MCF 10A (cell line): ENCODE data around the gene ANK2. TPM values are rescaled to one million over a fixed set of nuclear protein-coding genes. Genes with fewer than 3 reads are reported as not detected.

ENCODE experiments used
- Bru-seq: library from RNA; stranded (reverse); fragments of 400-500 nt; gene quantifications from one replicate; lab custom pipeline; 2021; lab: Mats Ljungman, UMichigan
- BruChase-seq, 2 experiments: library from RNA; stranded (reverse); fragments of 400-500 nt; gene quantifications; one replicate each; lab custom pipeline; 2021; lab: Mats Ljungman, UMichigan
- BruUV-seq: library from RNA; stranded (reverse); fragments of 400-500 nt; replicated peaks from 2 replicates; lab custom pipeline; 2021; lab: Mats Ljungman, UMichigan
- CTCF ChIA-PET: fragments of 300-600 bp; sonication (Branson Sonifier 250); formaldehyde crosslinking; extraction: SDS; loops from one replicate; lab custom pipeline; 2021; ENCODE audit warnings: antibody characterized with exemption, inconsistent platforms; lab: Yijun Ruan, JAX
- POLR2A ChIA-PET: fragments of 300-600, 350-650 bp; sonication (Branson Sonifier 250); formaldehyde crosslinking; extraction: SDS; loops from one replicate; lab custom pipeline; 2020; ENCODE audit warnings: antibody characterized with exemption, inconsistent platforms; lab: Yijun Ruan, JAX
- DNase-seq: peaks from one replicate; pipeline ENCODE4 v3.0.0-alpha.2; 2018; ENCODE audit not compliant: unreplicated experiment
- H3K27ac Mint-ChIP-seq: one replicate; pipeline ENCODE4 v1.8.0; 2022; ENCODE audit warnings: mild to moderate bottlenecking, low read depth, mixed read lengths; ENCODE audit not compliant: unreplicated experiment
- H3K27me3 Mint-ChIP-seq: one replicate; pipeline ENCODE4 v1.8.0; 2022; ENCODE audit warnings: mixed read lengths; ENCODE audit not compliant: insufficient read depth, unreplicated experiment
- H3K36me3 Mint-ChIP-seq: one replicate; pipeline ENCODE4 v1.8.0; 2022; ENCODE audit warnings: mild to moderate bottlenecking, moderate library complexity, mixed read lengths; ENCODE audit not compliant: insufficient read depth, unreplicated experiment
- H3K4me1 Mint-ChIP-seq: one replicate; pipeline ENCODE4 v1.8.0; 2022; ENCODE audit warnings: mixed read lengths; ENCODE audit not compliant: insufficient read depth, unreplicated experiment
- H3K4me3 Mint-ChIP-seq: one replicate; pipeline ENCODE4 v1.8.0; 2022; ENCODE audit warnings: mild to moderate bottlenecking, moderate library complexity, mixed read lengths; ENCODE audit not compliant: unreplicated experiment
- H3K9me3 Mint-ChIP-seq: one replicate; pipeline ENCODE4 v1.8.0; 2022; ENCODE audit warnings: mixed read lengths; ENCODE audit not compliant: unreplicated experiment
- intact Hi-C: fragments of 100-400 bp; cut with micrococcal nuclease; formaldehyde crosslinking; loops from 2 replicates; pipeline ENCODE4 v1.14.1; 2022
- long read RNA-seq: library from polyadenylated mRNA; stranded (forward); transcript quantifications from one replicate; pipeline ENCODE4 v2.0.0, GENCODE V29; 2022
- total RNA-seq: library from RNA; stranded (reverse); gene quantifications from 2 replicates; pipeline ENCODE4 v1.2.3, GENCODE V29; 2022
- TF ChIP-seq, protein P1 (sequence below): fragments of 200-600 bp; IDR thresholded peaks from one replicate; pipeline ENCODE4 v1.8.0; 2022; ENCODE audit warnings: antibody characterized with exemption, mild to moderate bottlenecking; ENCODE audit not compliant: unreplicated experiment

The ANK2 gene
- 37.4 and 41.2 TPM in 2 replicates for total RNA-seq
- Bru-seq, nascent RNA, result percentile 65 among the genes with signal in this experiment
- BruChase-seq, experiment 1, labeled RNA remaining after a 6-hour chase, result percentile 53 among the genes with signal in this experiment
- percentile 60 among the genes with signal in this experiment for BruChase-seq, experiment 2, labeled RNA remaining after a 2-hour chase
- long read RNA-seq, partial matches to known transcripts, result 11 of 28 reads
- long read RNA-seq, other reads (novel, unspliced or antisense), result 17 of 28 reads

DNA sequence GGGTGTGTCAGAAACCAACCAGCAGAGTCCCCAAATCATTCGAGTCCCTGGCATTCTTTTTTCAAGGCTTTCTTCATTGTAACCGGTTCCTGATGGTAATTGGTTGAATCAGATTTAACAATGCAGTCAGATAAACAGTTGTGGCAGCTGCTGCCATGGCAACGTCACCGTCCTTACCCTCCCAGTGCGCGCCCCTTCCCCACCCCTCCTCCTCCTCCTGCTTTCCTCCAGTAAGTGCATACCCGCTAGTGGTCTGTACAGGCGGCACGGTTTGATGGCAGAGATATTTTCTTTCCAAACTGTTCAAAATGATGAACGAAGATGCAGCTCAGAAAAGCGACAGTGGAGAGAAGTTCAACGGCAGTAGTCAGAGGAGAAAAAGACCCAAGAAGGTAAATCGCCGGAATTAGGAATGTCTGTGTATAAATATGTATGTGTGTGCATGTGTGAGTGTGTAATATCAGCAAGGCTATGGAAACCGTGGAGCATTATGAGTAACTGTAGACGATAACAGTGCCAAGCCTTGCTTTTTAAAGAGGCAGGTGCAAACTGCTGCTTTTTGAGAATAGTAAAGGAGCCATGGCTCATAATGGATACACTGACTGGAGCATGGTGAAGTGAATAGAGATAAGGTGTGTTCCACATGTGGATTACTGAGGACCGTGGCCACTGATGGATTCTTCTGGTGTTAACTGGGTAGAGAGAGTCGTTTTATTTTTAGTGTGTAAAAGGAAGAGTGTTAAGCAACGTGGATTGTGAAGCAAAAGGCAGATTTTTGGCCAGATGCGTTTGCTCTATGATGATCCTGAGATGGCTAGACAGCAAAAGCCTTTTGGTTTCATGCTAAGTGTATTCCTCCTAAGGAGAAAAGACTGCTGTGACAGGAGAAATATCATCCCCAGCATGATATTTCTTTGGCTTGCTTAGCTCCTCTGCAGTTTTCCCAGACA, at the start of gene ANK2:
Gene ANK2, plus strand, starts transcription at position 233 of the 950 bp plus-strand sequence. Its CDS starts 76 bp downstream, at position 309.
- BruUV-seq, result no TSS peak
- no peak for DNase-seq
- H3K9me3 Mint-ChIP-seq, result no peaks in the 10 kb centered on the region
- ChIA-PET POLR2A (interaction anchor here (0.8 kb wide), 1 partner anchor 14 kb away, joined by 3 read pairs; no protein-coding TSS in a partner anchor), CTCF (no interaction called here)
- no peaks in the 10 kb centered on the region for H3K27me3 Mint-ChIP-seq
- H3K36me3 Mint-ChIP-seq, result no peaks in the 10 kb centered on the region
- TF ChIP-seq, protein P1, sequence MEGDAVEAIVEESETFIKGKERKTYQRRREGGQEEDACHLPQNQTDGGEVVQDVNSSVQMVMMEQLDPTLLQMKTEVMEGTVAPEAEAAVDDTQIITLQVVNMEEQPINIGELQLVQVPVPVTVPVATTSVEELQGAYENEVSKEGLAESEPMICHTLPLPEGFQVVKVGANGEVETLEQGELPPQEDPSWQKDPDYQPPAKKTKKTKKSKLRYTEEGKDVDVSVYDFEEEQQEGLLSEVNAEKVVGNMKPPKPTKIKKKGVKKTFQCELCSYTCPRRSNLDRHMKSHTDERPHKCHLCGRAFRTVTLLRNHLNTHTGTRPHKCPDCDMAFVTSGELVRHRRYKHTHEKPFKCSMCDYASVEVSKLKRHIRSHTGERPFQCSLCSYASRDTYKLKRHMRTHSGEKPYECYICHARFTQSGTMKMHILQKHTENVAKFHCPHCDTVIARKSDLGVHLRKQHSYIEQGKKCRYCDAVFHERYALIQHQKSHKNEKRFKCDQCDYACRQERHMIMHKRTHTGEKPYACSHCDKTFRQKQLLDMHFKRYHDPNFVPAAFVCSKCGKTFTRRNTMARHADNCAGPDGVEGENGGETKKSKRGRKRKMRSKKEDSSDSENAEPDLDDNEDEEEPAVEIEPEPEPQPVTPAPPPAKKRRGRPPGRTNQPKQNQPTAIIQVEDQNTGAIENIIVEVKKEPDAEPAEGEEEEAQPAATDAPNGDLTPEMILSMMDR, result no peak
- H3K4me3 Mint-ChIP-seq, result no peak within 1 kb of the TSS
- intact Hi-C loops, result no loop called here
- no peak within 1 kb of the TSS for H3K27ac Mint-ChIP-seq
- peaks cover 7% of the 10 kb centered on the region for H3K4me1 Mint-ChIP-seq

DNA sequence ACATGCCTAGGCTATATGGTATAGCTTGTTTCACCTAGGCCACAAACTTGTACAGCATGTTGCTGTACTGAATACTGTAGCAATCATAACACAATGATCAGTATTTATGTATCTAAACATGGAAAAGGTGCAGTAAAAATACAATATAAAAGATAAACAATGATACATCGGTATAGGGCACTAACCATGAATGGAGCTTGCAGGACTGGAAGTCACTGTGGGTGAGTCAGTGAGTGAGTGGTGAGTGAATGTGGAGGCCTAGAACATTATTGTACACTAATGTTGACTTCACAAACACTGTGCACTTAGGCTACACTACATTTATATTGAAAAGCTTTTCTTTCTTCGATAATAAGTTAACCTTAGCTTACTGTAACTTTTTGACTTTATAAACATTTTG, 45.6 kb upstream of the ANK2 start:
- Mint-ChIP-seq H3K27me3 (no peaks in the 10 kb centered on the region), H3K36me3 (no peaks in the 10 kb centered on the region), H3K4me3 (no peak overlapping the region), H3K9me3 (no peaks in the 10 kb centered on the region), H3K27ac (no peak overlapping the region), H3K4me1 (no peaks in the 10 kb centered on the region)
- ChIA-PET POLR2A (interaction anchor here (0.6 kb wide), 1 partner anchor 10 kb away, joined by 3 read pairs; no protein-coding TSS in a partner anchor), CTCF (interaction anchor here (0.5 to 1.6 kb wide), 3 partner anchors 13 to 94 kb away, joined by 3 to 6 read pairs (median 4); no protein-coding TSS in a partner anchor)
- intact Hi-C loops, result no loop called here
- DNase-seq, result peak; percentile 6
- BruUV-seq, result no TSS peak
- TF ChIP-seq, protein P1, result no peak

DNA sequence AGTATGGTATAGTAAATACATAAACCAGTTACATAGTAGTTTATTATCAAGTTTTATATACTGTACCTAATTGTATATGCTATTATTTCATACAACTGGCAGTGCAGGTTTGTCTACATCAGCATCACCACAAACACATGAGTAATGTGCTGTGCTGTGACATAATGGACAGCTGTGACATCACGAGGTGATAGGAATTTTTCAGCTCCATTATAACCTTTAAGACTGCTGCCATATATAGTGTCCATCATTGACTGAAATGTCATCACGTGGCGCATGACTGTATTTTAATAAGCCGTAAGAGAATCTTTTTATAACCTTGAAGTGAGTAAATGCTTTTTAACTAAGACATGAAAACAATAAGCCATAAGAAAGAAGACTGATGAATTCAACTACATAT, 44.8 kb upstream of the ANK2 start:
- Mint-ChIP-seq H3K27me3 (no peaks in the 10 kb centered on the region), H3K4me3 (no peak overlapping the region), H3K9me3 (no peaks in the 10 kb centered on the region), H3K4me1 (no peaks in the 10 kb centered on the region), H3K27ac (no peak overlapping the region), H3K36me3 (no peaks in the 10 kb centered on the region)
- DNase-seq, result no peak
- ChIA-PET POLR2A (no interaction called here), CTCF (interaction anchor here (0.5 to 1.6 kb wide), 2 partner anchors 89 to 93 kb away, joined by 3 to 6 read pairs; no protein-coding TSS in a partner anchor)
- TF ChIP-seq, protein P1, result no peak
- no TSS peak for BruUV-seq
- intact Hi-C loops, result no loop called here

DNA sequence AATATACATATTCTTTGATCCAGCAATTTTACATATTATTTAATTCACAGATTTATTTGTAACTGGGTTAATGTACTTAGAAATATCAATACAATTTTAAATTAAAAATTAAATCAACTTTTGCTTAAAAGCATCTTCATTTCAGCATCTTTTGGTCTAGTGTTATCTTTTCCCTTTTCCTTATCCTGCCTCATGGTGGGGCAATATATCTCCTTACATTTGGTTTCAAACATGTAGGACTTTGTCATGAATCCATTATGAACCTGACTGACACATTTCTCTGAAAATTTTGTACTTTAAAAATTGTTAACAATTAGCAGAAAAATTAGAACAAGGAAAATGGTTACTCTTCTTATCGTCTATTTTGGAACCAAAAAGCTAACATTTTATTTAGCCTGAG, 42.8 kb upstream of the ANK2 start:
- Mint-ChIP-seq H3K4me3 (no peak overlapping the region), H3K9me3 (no peaks in the 10 kb centered on the region), H3K27me3 (no peaks in the 10 kb centered on the region), H3K4me1 (no peaks in the 10 kb centered on the region), H3K27ac (no peak overlapping the region), H3K36me3 (no peaks in the 10 kb centered on the region)
- intact Hi-C loops, result no loop called here
- TF ChIP-seq, protein P1, result no peak
- POLR2A ChIA-PET, result no interaction called here
- DNase-seq, result no peak
- CTCF ChIA-PET, result no interaction called here
- BruUV-seq, result no TSS peak
